ENCODE results near the gene MRPL52. TPM values are rescaled to one million over a fixed set of nuclear protein-coding genes. Genes with fewer than 3 reads are reported as not detected.

Gene MRPL52
- total and polyA plus RNA-seq, 2 of the 13 experiments (the other 11 are each of a cell fraction or from before 2014, with no cell fraction given): 118 to 329 TPM

- Histone ChIP-seq H3K36me3 (replicated peaks in 1 of 2; ENCODE audit: control insufficient read depth in 1 of 2, insufficient read depth in 2 of 2, low read length in 2 of 2) (no peaks in the 10 kb centered on the region), H3K4me2 (ENCODE audit: low read depth, low read length) (peak overlapping the region; percentile 14; the same call in 1 of the 2 replicates), H3K27me3 (ENCODE audit: control insufficient read depth in 1 of 2, insufficient read depth in 2 of 2, low read length in 2 of 2) (no peaks in the 10 kb centered on the region), H3K4me1 (ENCODE audit: insufficient read depth, low read length) (peaks cover 34% of the 10 kb centered on the region), H2AFZ (ENCODE audit: low read length) (no peak overlapping the region), H3K79me2 (ENCODE audit: insufficient read depth, low read length) (no peaks in the 10 kb centered on the region), H3K4me3 (replicated peaks in 1 of 3; ENCODE audit: insufficient read depth in 1 of 3, low read depth in 2 of 3, low read length in 3 of 3) (no peak overlapping the region), H3K27ac (ENCODE audit: extremely low read length, insufficient read depth, low read length) (no peak overlapping the region), H3K9me3 (ENCODE audit: low read length) (no peaks in the 10 kb centered on the region), H3K9ac (ENCODE audit: insufficient read depth, low read depth, low read length) (no peak overlapping the region), H4K20me1 (ENCODE audit: insufficient read depth, low read length) (no peaks in the 10 kb centered on the region)
- no TSS peak for BruUV-seq (replicated peaks)
- ChIA-PET POLR2A (interaction anchor here (0.8 to 3.4 kb wide), 10 partner anchors 11 to 219 kb away, joined by 3 to 26 read pairs (median 3); partner anchors contain the start of genes DAD1, LRP10 and OXA1L), CTCF (ENCODE audit: low intra/inter-chr PET ratio, low total read pairs) (no interaction called here)
- 58% methylated on average over 5 of the region's 5 CpGs for WGBS (ENCODE audit: low lambda C conversion rate)
- ATAC-seq (peak; percentile 15; the same call in 2 of the 3 replicates), FAIRE-seq (peak; percentile 52), DNase-seq (ENCODE audit: low spot score) (peak; percentile 52)
- in situ Hi-C loops (cut with HindIII; ENCODE audit: extremely low pct_ligation_motif_present, low pct_unique_long_range_greater_than_20kb) (no loop called here), intact Hi-C loops (cut with micrococcal nuclease; ENCODE audit: unreplicated experiment) (no loop called here)
- TF ChIP-seq GFI1 (CRISPR knock-in tag; IDR thresholded peaks at IDR 0.05; ENCODE audit: borderline replicate concordance) (no peak), ZBTB26 (CRISPR knock-in tag; IDR thresholded peaks at IDR 0.05; ENCODE audit: borderline replicate concordance) (no peak), ZHX1 (CRISPR knock-in tag; IDR thresholded peaks at IDR 0.05; ENCODE audit: low read depth) (no peak), ZNF121 (CRISPR knock-in tag; IDR thresholded peaks at IDR 0.05) (peak; percentile 97), SOX6 (IDR thresholded peaks at IDR 0.05) (no peak), SOX6 (CRISPR knock-in tag; IDR thresholded peaks at IDR 0.05) (peak; percentile 14; the same call in 1 of the 2 replicates), RBAK (CRISPR knock-in tag; IDR thresholded peaks at IDR 0.05) (no peak), SAFB2 (CRISPR knock-in tag; IDR thresholded peaks at IDR 0.05; ENCODE audit: borderline replicate concordance, low read depth) (no peak), ATF4 (CRISPR knock-in tag; IDR thresholded peaks at IDR 0.05) (0 out of 4 replicates have a peak, but pooled peaks of 1 of the 2 experiments have one; percentile 18), ZNF430 (CRISPR knock-in tag; IDR thresholded peaks at IDR 0.05) (peak; percentile 32; the same call in 1 of the 2 replicates), GLI4 (CRISPR knock-in tag; IDR thresholded peaks at IDR 0.05; ENCODE audit: borderline replicate concordance) (no peak), PLRG1 (conservative IDR thresholded peaks at IDR 0.05) (no peak), ZBTB43 (CRISPR knock-in tag; conservative IDR thresholded peaks at IDR 0.05) (peak; percentile 99), SNAI1 (CRISPR knock-in tag; IDR thresholded peaks at IDR 0.05; ENCODE audit: borderline replicate concordance) (no peak), TBX3 (IDR thresholded peaks at IDR 0.05; ENCODE audit: borderline replicate concordance) (no peak), ZNF543 (CRISPR knock-in tag; IDR thresholded peaks at IDR 0.05) (no peak), ASH2L (IDR thresholded peaks at IDR 0.05; ENCODE audit: insufficient read length, low read depth, low read length) (peak; percentile 4)
Measured at GRCh38 chr14:22808388-22809209, 21.1 kb upstream of the MRPL52 start.

Data from HepG2 (cell line).